Measurements from ENCODE around the gene INSL3.
A peak's percentile ranks its signal among the peaks of the same experiment; 100 is the strongest.

INSL3 gene

GRCh38 chr19:17859533-17860330 is 38.4 kb upstream of the INSL3 start, which contains the start of gene RPL18A:
Gene RPL18A, plus strand, starts transcription at chr19:17859910. Its CDS starts 47 bp downstream, at chr19:17859957.
- Mint-ChIP-seq H3K27ac (peak within 1 kb of the TSS; percentile 95), H3K4me3 (peak within 1 kb of the TSS; percentile 96), H3K27me3 (peaks cover 7% of the 10 kb centered on the region), H3K36me3 (peaks cover 34% of the 10 kb centered on the region), H3K4me1 (peaks cover 35% of the 10 kb centered on the region), H3K9me3 (no peaks in the 10 kb centered on the region)
- CTCF ChIA-PET, result interaction anchor here (0.5 to 3.8 kb wide), 20 partner anchors 10 to 286 kb away, joined by 3 to 101 read pairs (median 4); partner anchors contain the start of genes CCDC124, JAK3 and SLC5A5
- peak; percentile 100 for DNase-seq

- CTCF ChIA-PET, result interaction anchor here (0.7 to 5.8 kb wide), 17 partner anchors 8 to 360 kb away, joined by 3 to 42 read pairs (median 5); partner anchors contain the start of genes B3GNT3, CCDC124, JAK3 and MAP1S
- no peak overlapping the region for H3K4me3 Mint-ChIP-seq
- H3K27me3 Mint-ChIP-seq, result peaks cover 7% of the 10 kb centered on the region
- peaks cover 14% of the 10 kb centered on the region for H3K36me3 Mint-ChIP-seq
- H3K9me3 Mint-ChIP-seq, result peaks cover 3% of the 10 kb centered on the region
- DNase-seq, result peak; percentile 92
- no peak overlapping the region for H3K27ac Mint-ChIP-seq
- peaks cover 32% of the 10 kb centered on the region for H3K4me1 Mint-ChIP-seq
Measured at GRCh38 chr19:17855280-17856152, 34.2 kb upstream of the INSL3 start.

DNA sequence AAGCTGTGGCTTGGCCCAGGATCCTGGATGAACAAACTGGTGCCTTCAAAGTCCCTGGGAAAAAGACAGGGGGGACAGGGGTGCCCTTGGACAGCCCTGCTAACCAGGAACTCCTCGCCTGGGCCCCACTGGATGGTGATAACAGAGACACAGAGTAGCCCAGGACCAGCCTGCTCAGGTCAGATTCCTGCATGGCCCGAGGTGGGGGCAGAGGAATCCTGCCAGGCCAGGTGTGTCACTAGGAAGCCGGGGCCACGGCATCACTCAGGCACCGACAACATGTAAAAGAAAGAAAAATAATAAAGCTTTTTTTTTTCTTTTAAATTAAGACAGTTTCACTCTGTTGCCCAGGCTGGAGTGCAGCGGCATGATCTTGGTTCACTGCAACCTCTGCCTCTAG is 32.7 kb upstream of the INSL3 start:
- DNase-seq, result no peak
- Mint-ChIP-seq H3K27ac (no peak overlapping the region), H3K4me1 (peaks cover 36% of the 10 kb centered on the region), H3K36me3 (peaks cover 9% of the 10 kb centered on the region), H3K27me3 (peaks cover 7% of the 10 kb centered on the region), H3K4me3 (no peak overlapping the region), H3K9me3 (peaks cover 3% of the 10 kb centered on the region)
- CTCF ChIA-PET, result interaction anchor here (0.7 to 5.8 kb wide), 8 partner anchors 36 to 358 kb away, joined by 3 to 42 read pairs (median 4); partner anchors contain the start of gene MAP1S

DNA sequence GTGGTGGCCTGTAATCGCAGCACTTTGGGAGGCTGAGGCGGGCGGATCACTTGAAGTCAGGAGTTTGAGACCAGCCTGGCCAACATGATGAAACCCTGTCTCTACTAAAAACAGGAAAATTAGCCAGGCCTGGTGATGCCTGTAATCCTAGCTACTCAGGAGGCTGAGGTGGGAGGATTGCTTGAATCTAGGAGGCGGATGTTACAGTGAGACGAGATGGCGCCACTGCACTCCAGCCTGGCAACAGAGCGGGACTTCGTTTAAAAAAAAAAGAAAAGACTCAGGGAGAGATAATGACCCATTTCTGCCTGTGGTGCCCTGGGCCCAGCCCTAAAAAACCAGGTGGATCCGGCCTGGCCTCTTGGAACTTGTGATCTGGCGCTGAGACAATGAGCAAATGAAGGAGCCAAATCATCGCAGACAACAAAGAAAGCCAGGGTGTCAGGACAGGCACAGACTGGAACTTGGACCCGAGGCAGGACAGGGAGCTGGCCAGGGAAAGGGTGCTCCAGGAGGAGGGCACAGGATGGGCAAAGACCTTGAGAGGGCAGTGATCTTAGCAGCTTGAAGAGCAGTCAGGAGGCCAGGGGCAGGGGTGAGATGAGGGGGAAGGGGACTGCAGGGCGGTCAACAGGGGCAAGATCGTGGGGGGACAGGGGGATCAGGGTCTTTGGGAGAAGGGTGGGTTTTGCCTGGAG is 27.4 kb upstream of the INSL3 start:
- peak overlapping the region; percentile 93 for H3K4me3 Mint-ChIP-seq
- H3K9me3 Mint-ChIP-seq, result peaks cover 3% of the 10 kb centered on the region
- CTCF ChIA-PET, result interaction anchor here (2.6 kb wide), 1 partner anchor 11 kb away, joined by 15 read pairs; the partner anchor contains the start of gene RPL18A

GRCh38 chr19:17847538-17848366 is 26.4 kb upstream of the INSL3 start, which contains the start of gene JAK3:
Gene JAK3, minus strand, starts transcription at chr19:17847982. Its CDS starts 3,565 bp downstream, at chr19:17844417.
- H3K4me3 Mint-ChIP-seq, result peak within 1 kb of the TSS; percentile 93
- peak; percentile 91 for DNase-seq
- H3K27me3 Mint-ChIP-seq, result no peaks in the 10 kb centered on the region
- peak within 1 kb of the TSS; percentile 97 for H3K27ac Mint-ChIP-seq
- peaks cover 76% of the 10 kb centered on the region for H3K4me1 Mint-ChIP-seq
- peaks cover 3% of the 10 kb centered on the region for H3K9me3 Mint-ChIP-seq
- H3K36me3 Mint-ChIP-seq, result peaks cover 45% of the 10 kb centered on the region
- CTCF ChIA-PET, result interaction anchor here (1.1 to 1.3 kb wide), 2 partner anchors 8 to 12 kb away, joined by 4 to 7 read pairs; partner anchors contain the start of gene RPL18A

More for the DNA sequence above, 27.4 kb upstream of the INSL3 start:
- no peak for DNase-seq
- peaks cover 70% of the 10 kb centered on the region for H3K4me1 Mint-ChIP-seq
- peaks cover 36% of the 10 kb centered on the region for H3K36me3 Mint-ChIP-seq
- H3K27ac Mint-ChIP-seq, result peak overlapping the region; percentile 97
- no peaks in the 10 kb centered on the region for H3K27me3 Mint-ChIP-seq

GRCh38 chr19:17846146-17846545 is 24.8 kb upstream of the INSL3 start:
- H3K27ac Mint-ChIP-seq, result peak overlapping the region; percentile 97
- H3K4me3 Mint-ChIP-seq, result peak overlapping the region; percentile 93
- CTCF ChIA-PET, result interaction anchor here (1.4 kb wide), 1 partner anchor 9 kb away, joined by 5 read pairs; no protein-coding TSS in a partner anchor
- peaks cover 69% of the 10 kb centered on the region for H3K4me1 Mint-ChIP-seq
- peak; percentile 60 for DNase-seq
- no peaks in the 10 kb centered on the region for H3K9me3 Mint-ChIP-seq
- H3K36me3 Mint-ChIP-seq, result peaks cover 48% of the 10 kb centered on the region
- H3K27me3 Mint-ChIP-seq, result no peaks in the 10 kb centered on the region

DNA sequence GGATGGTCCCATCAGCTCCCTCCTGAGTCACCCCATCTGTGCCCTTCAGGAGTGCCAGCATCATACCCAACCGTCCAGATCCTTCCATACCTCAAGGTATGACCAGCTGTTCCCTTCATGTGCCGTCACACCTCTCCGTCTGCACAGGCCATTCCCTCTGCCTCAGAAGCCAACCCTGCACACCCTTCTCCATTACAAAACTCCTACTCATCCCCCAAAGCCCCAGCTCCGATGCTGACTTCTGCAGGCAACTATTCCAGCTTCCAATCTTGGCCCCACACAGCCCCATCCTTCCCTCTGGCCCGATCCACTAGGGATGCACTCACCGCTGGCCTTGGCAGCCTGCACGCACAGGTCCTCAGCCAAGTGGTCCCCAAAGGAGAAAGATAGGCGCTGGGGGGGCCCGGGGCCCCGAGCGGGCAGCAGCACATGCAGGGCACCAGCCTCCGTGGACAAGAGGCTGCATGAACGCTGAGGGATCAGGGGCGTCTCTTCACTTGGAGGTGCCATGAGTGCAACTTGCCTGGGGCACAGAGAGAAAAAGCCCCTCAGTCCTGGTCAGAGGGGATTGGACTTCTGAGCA is 22.7 kb upstream of the INSL3 start:
- CTCF ChIA-PET, result interaction anchor here (1.0 to 1.2 kb wide), 2 partner anchors 8 to 52 kb away, joined by 3 read pairs; no protein-coding TSS in a partner anchor
- H3K9me3 Mint-ChIP-seq, result no peaks in the 10 kb centered on the region
- H3K27me3 Mint-ChIP-seq, result no peaks in the 10 kb centered on the region
- H3K4me3 Mint-ChIP-seq, result peak overlapping the region; percentile 5
- peaks cover 61% of the 10 kb centered on the region for H3K36me3 Mint-ChIP-seq
- H3K4me1 Mint-ChIP-seq, result peaks cover 55% of the 10 kb centered on the region
- H3K27ac Mint-ChIP-seq, result peak overlapping the region; percentile 66
- DNase-seq, result no peak

DNA sequence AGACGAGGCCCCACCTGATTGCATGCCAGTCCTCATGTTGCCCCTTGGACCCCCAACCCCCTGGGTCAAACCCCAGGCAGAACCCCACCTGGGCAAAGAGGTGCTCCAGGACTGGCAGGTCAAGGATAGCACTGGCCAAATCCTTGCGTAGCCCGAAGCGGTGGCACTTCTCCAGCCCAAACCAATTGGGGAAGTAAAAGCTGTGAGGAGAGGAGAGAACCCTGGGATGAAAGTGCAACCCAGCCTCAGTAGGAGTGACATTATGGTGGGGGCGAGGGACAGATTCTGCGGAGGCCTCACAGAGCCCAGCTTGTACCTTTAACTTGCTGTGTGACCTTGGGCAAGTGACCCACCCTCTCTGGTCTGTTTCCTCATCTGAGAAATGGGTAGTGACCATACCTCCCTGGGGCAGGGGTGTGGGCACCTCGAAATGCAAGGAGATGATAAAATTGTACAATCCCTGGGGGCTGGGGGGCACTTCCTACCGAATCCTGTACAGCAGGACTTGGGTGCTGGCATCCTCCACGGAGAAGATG is 22.0 kb upstream of the INSL3 start:
- CTCF ChIA-PET, result interaction anchor here (1.0 to 1.2 kb wide), 2 partner anchors 9 to 52 kb away, joined by 3 read pairs; no protein-coding TSS in a partner anchor
- peaks cover 51% of the 10 kb centered on the region for H3K4me1 Mint-ChIP-seq
- DNase-seq, result no peak
- H3K27ac Mint-ChIP-seq, result no peak overlapping the region
- no peaks in the 10 kb centered on the region for H3K9me3 Mint-ChIP-seq
- no peaks in the 10 kb centered on the region for H3K27me3 Mint-ChIP-seq
- peaks cover 65% of the 10 kb centered on the region for H3K36me3 Mint-ChIP-seq
- no peak overlapping the region for H3K4me3 Mint-ChIP-seq

DNA sequence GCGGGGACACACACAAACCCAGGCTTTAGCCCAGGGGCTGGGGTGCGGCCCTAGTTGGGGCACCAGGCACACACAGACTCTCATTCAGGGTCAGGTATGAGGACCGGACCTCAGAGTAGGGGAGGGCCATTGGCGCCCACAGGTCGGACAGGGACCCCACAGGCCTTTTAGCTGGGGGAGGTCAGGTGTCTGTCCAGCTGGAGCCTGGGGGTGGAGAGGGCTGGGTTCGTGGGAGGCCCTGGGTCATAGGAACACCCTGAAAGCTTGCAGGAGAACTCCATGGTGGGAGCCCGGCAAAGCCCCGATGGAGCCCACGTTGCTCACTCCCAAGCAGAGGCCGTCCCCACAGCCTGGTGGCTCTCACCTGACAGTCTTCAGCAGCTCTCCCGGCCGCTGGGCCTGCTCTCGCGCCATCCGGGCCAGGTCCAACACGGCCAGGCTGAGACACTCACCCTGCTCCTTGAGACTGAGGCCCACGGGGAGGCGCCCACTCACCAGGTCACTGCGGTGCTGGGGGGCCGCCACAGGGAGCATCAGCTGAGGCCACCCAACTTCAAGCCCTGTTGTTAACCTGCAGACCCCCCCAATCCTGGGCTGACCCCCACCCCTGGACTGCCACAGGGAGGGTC is 21.5 kb upstream of the INSL3 start:
- CTCF ChIA-PET, result interaction anchor here (1.0 to 1.2 kb wide), 2 partner anchors 9 to 51 kb away, joined by 3 read pairs; no protein-coding TSS in a partner anchor
- Mint-ChIP-seq H3K4me3 (no peak overlapping the region), H3K9me3 (no peaks in the 10 kb centered on the region), H3K4me1 (peaks cover 45% of the 10 kb centered on the region), H3K27me3 (no peaks in the 10 kb centered on the region), H3K36me3 (peaks cover 69% of the 10 kb centered on the region), H3K27ac (no peak overlapping the region)
- DNase-seq, result no peak

DNA sequence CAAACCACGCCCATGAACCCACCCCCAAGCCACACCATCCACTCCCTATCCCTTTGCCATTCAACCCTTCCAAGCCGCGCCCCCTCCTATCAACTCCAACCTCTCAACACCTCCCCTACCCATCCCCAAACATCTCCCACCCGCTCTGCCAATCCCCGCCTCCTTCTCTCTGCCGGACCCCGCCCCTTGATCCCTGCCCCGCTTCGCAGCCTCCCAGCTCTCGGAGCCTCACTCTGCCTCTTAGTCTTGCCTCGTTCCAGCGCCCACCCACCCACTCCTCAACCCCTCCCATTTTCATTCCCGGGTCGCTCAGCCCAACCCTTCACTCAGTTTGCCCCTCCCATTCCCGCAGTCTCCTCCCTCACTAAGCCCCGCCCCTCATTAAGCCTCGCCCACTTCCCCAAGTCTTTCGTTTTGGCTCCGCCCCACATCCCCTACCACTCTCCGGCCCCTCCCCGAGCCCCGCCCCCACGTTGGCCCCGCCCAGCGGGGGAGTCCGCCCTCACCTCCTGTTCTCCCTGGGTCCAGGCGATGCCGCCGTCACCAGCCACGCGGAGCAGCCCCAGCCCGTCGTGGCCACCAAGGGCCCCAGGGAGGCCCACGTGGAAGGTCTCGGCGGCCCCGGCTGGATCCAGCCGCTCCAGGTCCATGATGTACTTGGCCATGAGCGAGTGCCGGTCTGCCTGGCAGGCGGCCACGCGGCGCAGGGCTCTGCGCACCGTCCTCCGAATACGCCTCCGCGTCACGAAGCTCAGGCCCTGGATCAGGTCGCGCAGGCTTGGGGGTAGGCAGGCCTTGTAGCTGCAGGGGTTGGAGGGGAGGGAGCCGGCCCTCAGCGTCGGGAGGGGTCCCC is 20.7 kb upstream of the INSL3 start:
- Mint-ChIP-seq H3K27ac (no peak overlapping the region), H3K4me1 (peaks cover 42% of the 10 kb centered on the region), H3K36me3 (peaks cover 76% of the 10 kb centered on the region), H3K4me3 (no peak overlapping the region), H3K27me3 (no peaks in the 10 kb centered on the region), H3K9me3 (no peaks in the 10 kb centered on the region)
- CTCF ChIA-PET, result no interaction called here
- DNase-seq, result peak; percentile 69

DNA sequence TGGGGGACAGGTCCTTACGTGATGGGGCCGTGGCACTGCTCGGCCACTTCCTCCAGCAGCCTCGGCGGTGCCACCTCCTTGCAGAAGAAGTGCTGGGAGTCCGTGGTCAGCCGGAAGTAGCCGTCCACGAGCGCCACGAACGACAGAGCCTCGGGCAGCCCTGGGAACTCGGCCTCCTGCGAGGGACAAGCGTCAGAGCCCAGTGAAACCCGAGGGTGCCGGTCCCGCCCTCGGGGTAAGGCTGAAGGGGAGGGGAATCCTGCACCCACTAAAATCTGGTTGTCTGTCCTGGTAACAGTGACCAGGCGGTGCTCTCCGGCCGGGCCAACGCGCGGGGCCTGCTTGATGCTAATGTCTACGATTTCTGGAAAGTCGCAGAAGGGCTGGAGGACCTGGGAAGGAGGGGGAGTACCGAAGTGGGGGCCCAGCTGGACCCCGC is 20.1 kb upstream of the INSL3 start:
- DNase-seq, result no peak
- Mint-ChIP-seq H3K27ac (no peak overlapping the region), H3K4me1 (peaks cover 44% of the 10 kb centered on the region), H3K36me3 (peaks cover 78% of the 10 kb centered on the region), H3K27me3 (no peaks in the 10 kb centered on the region), H3K4me3 (no peak overlapping the region), H3K9me3 (no peaks in the 10 kb centered on the region)
- CTCF ChIA-PET, result no interaction called here

All from activated naive CD4-positive, alpha-beta T cell treated with anti-CD3 and anti-CD28 coated beads, Interleukin-2, amount 10 ng/mL, durations not matched to agents 7 days and 5 days (primary cell).